H9 (cell line): ENCODE measurements around the gene TSG101. TPM values are rescaled to one million over a fixed set of nuclear protein-coding genes. Genes with fewer than 3 reads are reported as not detected.

Experiments used
- DNase-seq: peaks from one replicate; pipeline ENCODE4 v3.0.0-alpha.2; 2017
- H2AFZ ChIP-seq: one replicate; pipeline ENCODE4 v1.6.1; 2013; ENCODE audit warnings: mild to moderate bottlenecking, low read length, control low read depth, moderate library complexity
- H2AK5ac ChIP-seq: 2 replicates; pipeline ENCODE4 v1.6.1; 2013; ENCODE audit warnings: low read length, control low read depth, mixed read lengths; ENCODE audit not compliant: insufficient read length
- H2BK120ac ChIP-seq: one replicate; pipeline ENCODE4 v1.6.1; 2013; ENCODE audit warnings: low read depth, mild to moderate bottlenecking, low read length, control low read depth, inconsistent platforms; ENCODE audit not compliant: poor library complexity, severe bottlenecking
- H2BK12ac ChIP-seq: 2 replicates; pipeline ENCODE4 v1.6.1; 2013; ENCODE audit warnings: low read length, control low read depth, mixed read lengths, low read depth; ENCODE audit not compliant: insufficient read length
- H2BK15ac ChIP-seq: 2 replicates; pipeline ENCODE4 v1.6.1; 2013; ENCODE audit warnings: low read depth, low read length, control low read depth
- H2BK20ac ChIP-seq: one replicate; pipeline ENCODE4 v1.6.1; 2013; ENCODE audit warnings: low read depth, mild to moderate bottlenecking, low read length, control low read depth, inconsistent platforms; ENCODE audit not compliant: poor library complexity, severe bottlenecking
- H2BK5ac ChIP-seq: 2 replicates; pipeline ENCODE4 v1.6.1; 2013; ENCODE audit warnings: low read length, control low read depth, mixed read lengths; ENCODE audit not compliant: insufficient read length
- H3K14ac ChIP-seq: 2 replicates; pipeline ENCODE4 v1.6.1; 2013; ENCODE audit warnings: low read length, control low read depth; ENCODE audit not compliant: insufficient read depth
- H3K18ac ChIP-seq: 2 replicates; pipeline ENCODE4 v1.6.1; 2013; ENCODE audit warnings: low read depth, mild to moderate bottlenecking, mixed read lengths, low read length, control low read depth; ENCODE audit not compliant: insufficient read length
- H3K23ac ChIP-seq: 2 replicates; pipeline ENCODE4 v1.6.1; 2013; ENCODE audit warnings: low read length, control low read depth, mixed read lengths, low read depth; ENCODE audit not compliant: insufficient read length
- H3K23me2 ChIP-seq: 2 replicates; pipeline ENCODE4 v1.6.1; 2013; ENCODE audit warnings: low read depth, mild to moderate bottlenecking, mixed read lengths, low read length, control low read depth; ENCODE audit not compliant: insufficient read length, poor library complexity, severe bottlenecking
- H3K27ac ChIP-seq: 2 replicates; pipeline ENCODE4 v1.5.1; 2013; ENCODE audit warnings: low read length, control low read depth, mixed read lengths, low read depth; ENCODE audit not compliant: insufficient read length
- H3K27me3 ChIP-seq: 2 replicates; pipeline ENCODE4 v1.6.1; 2013; ENCODE audit warnings: low read length, control low read depth, inconsistent platforms; ENCODE audit not compliant: insufficient read depth
- H3K4ac ChIP-seq: 2 replicates; pipeline ENCODE4 v1.6.1; 2013; ENCODE audit warnings: low read depth, mild to moderate bottlenecking, control low read depth, inconsistent platforms, low read length, moderate library complexity
- H3K4me1 ChIP-seq: 2 replicates; pipeline ENCODE4 v1.6.1; 2013; ENCODE audit warnings: low read length, control low read depth, inconsistent platforms; ENCODE audit not compliant: insufficient read depth
- H3K4me2 ChIP-seq: 2 replicates; pipeline ENCODE4 v1.6.1; 2013; ENCODE audit warnings: low read length, control low read depth, mixed read lengths; ENCODE audit not compliant: insufficient read length, insufficient read depth
- H3K56ac ChIP-seq: 2 replicates; pipeline ENCODE4 v1.6.1; 2013; ENCODE audit warnings: low read depth, mild to moderate bottlenecking, mixed read lengths, low read length, control low read depth; ENCODE audit not compliant: insufficient read length
- H3K79me1 ChIP-seq: 2 replicates; pipeline ENCODE4 v1.6.1; 2013; ENCODE audit warnings: low read depth, mild to moderate bottlenecking, moderate library complexity, low read length, control low read depth, inconsistent platforms; ENCODE audit not compliant: insufficient read depth, poor library complexity, severe bottlenecking
- H3K79me2 ChIP-seq: 2 replicates; pipeline ENCODE4 v1.6.1; 2013; ENCODE audit warnings: low read length, control low read depth, inconsistent platforms; ENCODE audit not compliant: insufficient read depth
- H3K9ac ChIP-seq: 2 replicates; pipeline ENCODE4 v1.6.1; 2013; ENCODE audit warnings: low read length, control low read depth, mixed read lengths; ENCODE audit not compliant: insufficient read length; ENCODE audit errors: extremely low read depth
- H3K9me3 ChIP-seq: one replicate; pipeline ENCODE4 v1.6.1; 2013; ENCODE audit warnings: low read depth, low read length, inconsistent platforms; ENCODE audit not compliant: control insufficient read depth
- H3T11ph ChIP-seq: one replicate; pipeline ENCODE4 v1.6.1; 2013; ENCODE audit warnings: mild to moderate bottlenecking, low read length, control low read depth, inconsistent platforms
- H4K20me1 ChIP-seq: one replicate; pipeline ENCODE4 v1.6.1; 2013; ENCODE audit not compliant: control insufficient read depth, insufficient read length, insufficient read depth
- H4K5ac ChIP-seq: 2 replicates; pipeline ENCODE4 v1.6.1; 2013; ENCODE audit warnings: low read depth, mild to moderate bottlenecking, mixed read lengths, low read length, control low read depth; ENCODE audit not compliant: insufficient read length
- H4K8ac ChIP-seq: replicated peaks from 2 replicates; pipeline ENCODE4 v1.6.1; 2013; ENCODE audit warnings: low read length, control low read depth, mixed read lengths, low read depth; ENCODE audit not compliant: insufficient read length
- H4K91ac ChIP-seq: 2 replicates; pipeline ENCODE4 v1.6.1; 2013; ENCODE audit warnings: low read depth, mild to moderate bottlenecking, moderate library complexity, mixed read lengths, low read length, control low read depth; ENCODE audit not compliant: insufficient read length
- H3K27ac Mint-ChIP-seq, 3 experiments: 2 replicates in 2 of 3; 3 replicates in 1 of 3; pipeline ENCODE4 v1.8.0; 2020 to 2021; ENCODE audit warnings: mixed read lengths in 3 of 3, mild to moderate bottlenecking in 1 of 3, moderate library complexity in 1 of 3
- H3K27me3 Mint-ChIP-seq: 2 replicates; pipeline ENCODE4 v1.8.0; 2021; ENCODE audit warnings: low read depth, mild to moderate bottlenecking, moderate library complexity, mixed read lengths
- H3K36me3 Mint-ChIP-seq, 3 experiments: 2 replicates in 2 of 3; 3 replicates in 1 of 3; pipeline ENCODE4 v1.8.0; 2020 to 2021; ENCODE audit warnings: low read depth in 3 of 3, mixed read lengths in 3 of 3; ENCODE audit not compliant: insufficient read depth in 1 of 3
- H3K4me1 Mint-ChIP-seq, 2 experiments: 2 replicates each; pipeline ENCODE4 v1.8.0; 2020; ENCODE audit warnings: mixed read lengths in 2 of 2
- H3K4me3 Mint-ChIP-seq, 2 experiments: 2 replicates in 1 of 2; 3 replicates in 1 of 2; pipeline ENCODE4 v1.8.0; 2020 to 2021; ENCODE audit warnings: mild to moderate bottlenecking in 2 of 2, mixed read lengths in 2 of 2, moderate library complexity in 1 of 2
- H3K9me3 Mint-ChIP-seq, 2 experiments: 2 replicates in 1 of 2; 3 replicates in 1 of 2; pipeline ENCODE4 v1.8.0; 2020; ENCODE audit warnings: mild to moderate bottlenecking in 2 of 2, mixed read lengths in 2 of 2, moderate library complexity in 1 of 2
- CTCF ChIP-seq: fragments of 200-600 bp; sonication (generic); conservative IDR thresholded peaks from 3 replicates; pipeline ENCODE4 v1.8.0; 2021; ENCODE audit warnings: antibody characterized with exemption, mild to moderate bottlenecking
- WGBS: extraction: QIAGEN DNeasy Blood & Tissue Kit; methylation state at CpG from one replicate; pipeline ENCODE4 v1.1.7; 2013; ENCODE audit warnings: missing lambda C conversion rate, low lambda C conversion rate, mixed read lengths; ENCODE audit not compliant: insufficient read length; ENCODE audit errors: extremely low coverage; 5-methylcytosine and 5-hydroxymethylcytosine counted together
- total RNA-seq: library from RNA; stranded (reverse); gene quantifications from 2 replicates; pipeline ENCODE4 v1.2.1, GENCODE V29; 2021

Gene TSG101
- total RNA-seq, 1 experiment from 2014 or later, result 50.3 TPM

GRCh38 chr11:18533365-18533764 is 6.6 kb upstream of the TSG101 start:
- Histone ChIP-seq H3K23ac (no peak overlapping the region), H2AFZ (no peak overlapping the region), H3K56ac (no peak overlapping the region), H4K5ac (no peak overlapping the region), H3K4ac (no peak overlapping the region), H3K9ac (no peak overlapping the region), H3K18ac (no peak overlapping the region), H4K91ac (no peak overlapping the region), H3K4me2 (no peak overlapping the region), H2BK20ac (no peak overlapping the region), H3K79me2 (no peaks in the 10 kb centered on the region), H4K20me1 (no peaks in the 10 kb centered on the region), H3K27ac (no peak overlapping the region), H3K27me3 (no peaks in the 10 kb centered on the region), H3K9me3 (no peaks in the 10 kb centered on the region), H2BK5ac (no peak overlapping the region), H2BK12ac (no peak overlapping the region), H2BK120ac (no peak overlapping the region), H3T11ph (no peak overlapping the region), H3K23me2 (no peaks in the 10 kb centered on the region), H2AK5ac (no peak overlapping the region), H3K79me1 (no peaks in the 10 kb centered on the region), H3K4me1 (no peaks in the 10 kb centered on the region), H4K8ac (no peak overlapping the region), H2BK15ac (no peak overlapping the region), H3K14ac (no peak overlapping the region)
- no CpG with 5 or more reads among the region's 3 CpGs for WGBS
- Mint-ChIP-seq H3K36me3 (peaks cover 0 to 2% (median 0%) of the 10 kb centered on the region in 3 experiments; a peak in 2 of 7 replicates), H3K9me3 (no peaks in the 10 kb centered on the region), H3K27me3 (no peaks in the 10 kb centered on the region), H3K4me3 (no peak overlapping the region), H3K4me1 (no peaks in the 10 kb centered on the region), H3K27ac (no peak overlapping the region)
- TF ChIP-seq CTCF, result no peak
- no peak for DNase-seq
